Stimulated activated CD4-positive, alpha-beta T cell treated with anti-CD3 and anti-CD28 coated beads, Interleukin-2, amount 100 ng/mL, for 24 hours (primary cell): ENCODE results near the gene CCL2.

ENCODE experiments used
- DNase-seq, 2 donors: peaks; one replicate each; pipeline ENCODE4 v3.0.0-alpha.2; 2020

CCL2 gene

DNA sequence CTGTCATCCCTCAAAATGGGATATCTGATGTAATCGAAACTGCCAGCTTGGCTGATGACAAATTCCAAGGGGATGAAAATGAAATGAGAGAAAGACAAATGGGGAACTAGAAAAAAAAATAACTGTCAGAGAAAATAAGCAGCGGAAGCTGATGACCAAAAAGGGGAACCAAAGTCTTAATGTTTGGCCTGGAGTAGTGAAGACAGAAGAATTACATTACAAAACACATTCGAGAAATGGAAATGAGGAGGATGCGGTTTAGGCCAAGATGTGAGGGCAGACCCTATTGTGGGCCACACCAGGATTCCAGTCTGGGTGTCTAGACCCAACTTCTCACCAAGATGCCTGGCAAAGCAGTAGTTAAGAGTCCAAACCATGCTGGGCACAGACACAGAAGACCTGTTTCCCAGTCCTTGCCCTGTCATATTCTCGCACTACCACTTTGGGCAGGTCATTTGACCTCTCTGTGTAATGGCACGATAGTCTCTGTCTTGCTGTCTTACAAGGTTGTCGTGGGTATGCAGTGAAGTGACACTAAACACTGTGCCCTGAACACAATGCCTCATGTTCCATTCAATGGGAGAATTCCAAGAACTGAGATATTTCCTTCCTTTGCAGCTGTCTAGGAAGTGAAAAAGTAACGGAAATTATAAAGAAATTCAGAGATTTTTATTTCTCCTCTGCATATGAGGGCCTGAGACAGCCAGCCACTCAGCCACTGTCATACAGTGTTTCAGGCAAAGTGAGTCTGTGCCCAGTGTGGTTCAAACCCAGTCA, 12.3 kb upstream of the CCL2 start:
- no peak for DNase-seq

DNA sequence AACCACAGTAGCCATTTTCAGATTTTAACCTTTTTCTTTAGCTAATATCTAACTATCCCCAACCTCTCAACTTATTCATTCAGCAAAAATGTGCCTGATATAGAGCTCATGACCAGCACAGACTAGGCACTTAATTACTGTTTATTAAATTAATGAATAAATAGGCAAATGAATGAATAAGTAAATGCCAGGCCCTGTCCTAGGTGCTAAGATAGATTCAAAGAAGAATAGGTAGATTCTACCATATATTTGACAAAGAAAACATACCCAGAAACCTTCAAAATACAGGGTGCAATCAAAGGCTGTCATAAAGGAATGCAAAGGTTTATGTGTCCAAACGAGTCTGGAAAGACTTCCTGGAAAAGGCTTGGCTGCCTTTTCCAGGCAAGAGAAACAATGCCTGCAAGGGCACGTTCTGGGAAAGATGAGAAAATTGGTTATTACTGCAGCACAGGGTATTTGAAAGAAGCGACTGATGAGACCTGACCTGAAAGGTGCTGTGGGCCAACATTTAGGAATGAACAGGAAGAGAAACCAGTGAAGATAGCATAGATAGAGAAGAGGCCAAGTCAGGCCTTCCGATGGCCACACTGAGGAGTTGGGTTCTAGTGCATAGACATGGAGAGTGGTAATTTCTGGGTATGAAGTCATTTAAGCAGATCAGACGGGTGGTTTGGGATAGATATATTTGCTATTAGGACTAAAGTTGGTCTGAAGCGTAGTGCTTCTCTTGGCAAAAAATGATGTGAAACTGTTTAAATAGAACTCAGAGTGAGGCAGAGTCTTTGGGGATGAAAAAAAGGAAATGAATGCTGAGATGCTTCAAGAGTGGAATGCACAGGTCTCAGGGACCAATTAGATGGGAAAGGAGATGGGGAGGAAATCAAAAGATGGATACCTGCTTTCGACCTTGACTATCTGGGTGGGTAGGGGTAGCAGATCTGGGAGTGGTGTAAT, 11.4 kb upstream of the CCL2 start:
- no peak for DNase-seq

DNA sequence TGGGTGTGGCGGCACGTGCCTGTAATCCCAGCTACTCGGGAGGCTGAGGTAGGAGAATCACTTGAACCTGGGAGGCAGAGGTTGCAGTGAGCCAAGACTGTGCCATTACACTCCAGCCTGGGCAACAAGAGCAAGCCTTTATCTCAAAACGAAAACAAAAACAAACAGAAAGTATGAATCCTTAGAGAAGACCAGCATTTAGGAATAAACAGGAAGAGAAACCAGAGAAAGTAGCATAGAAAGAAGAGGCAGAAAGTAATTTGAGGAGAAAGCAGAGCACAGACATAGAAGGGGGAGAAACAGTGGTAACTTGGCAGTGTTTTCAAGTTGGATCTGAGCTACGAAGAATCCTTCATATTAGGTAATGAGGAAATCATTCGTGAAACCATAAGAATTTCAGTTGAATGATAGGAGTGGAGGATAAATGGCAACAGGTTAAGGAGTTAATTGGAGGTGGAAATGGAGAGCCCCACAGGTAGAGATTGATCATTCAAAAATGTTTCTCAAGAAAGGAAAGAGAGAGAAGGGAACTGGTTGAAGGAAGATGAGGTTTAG, 9.7 kb upstream of the CCL2 start:
- DNase-seq, result no peak

DNA sequence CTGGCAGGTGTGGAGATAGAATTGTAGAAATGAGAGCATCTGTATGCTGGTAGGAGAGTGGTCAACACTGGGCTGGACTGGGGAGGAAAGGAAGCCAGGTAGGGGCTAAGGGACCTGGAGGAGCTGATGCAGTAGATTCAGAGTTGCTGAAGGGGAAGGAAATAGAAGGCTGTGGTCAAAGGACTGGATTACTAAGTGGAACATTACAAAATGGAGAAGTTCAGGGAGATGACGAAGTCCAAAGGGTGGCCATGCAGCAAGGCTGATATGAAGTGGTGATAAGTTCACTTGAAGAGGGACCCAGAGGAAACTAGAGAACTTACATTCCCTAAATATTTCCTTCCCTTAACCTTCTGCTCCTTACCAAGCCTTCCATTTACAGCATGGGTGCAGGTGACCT, 8.6 kb upstream of the CCL2 start:
- DNase-seq, result no peak

DNA sequence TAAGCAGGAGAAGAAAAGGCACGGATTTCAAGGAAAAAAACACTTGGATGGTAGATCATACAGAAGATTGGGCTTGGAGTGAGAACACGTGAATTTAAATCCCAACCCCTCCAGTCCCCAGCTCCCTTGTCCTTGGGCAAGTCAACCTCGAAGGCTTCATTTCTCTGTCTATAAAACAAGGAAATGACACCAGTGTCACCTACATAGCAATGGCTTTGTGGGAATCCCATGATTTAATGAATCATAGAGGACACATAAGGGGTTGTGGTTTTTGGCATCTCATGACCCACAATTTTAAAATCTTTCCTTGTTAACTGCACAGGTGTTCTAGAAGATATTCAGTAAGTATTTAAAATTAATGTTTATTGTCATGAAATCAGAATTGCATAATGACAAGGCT, 8.2 kb upstream of the CCL2 start:
- DNase-seq, result no peak

DNA sequence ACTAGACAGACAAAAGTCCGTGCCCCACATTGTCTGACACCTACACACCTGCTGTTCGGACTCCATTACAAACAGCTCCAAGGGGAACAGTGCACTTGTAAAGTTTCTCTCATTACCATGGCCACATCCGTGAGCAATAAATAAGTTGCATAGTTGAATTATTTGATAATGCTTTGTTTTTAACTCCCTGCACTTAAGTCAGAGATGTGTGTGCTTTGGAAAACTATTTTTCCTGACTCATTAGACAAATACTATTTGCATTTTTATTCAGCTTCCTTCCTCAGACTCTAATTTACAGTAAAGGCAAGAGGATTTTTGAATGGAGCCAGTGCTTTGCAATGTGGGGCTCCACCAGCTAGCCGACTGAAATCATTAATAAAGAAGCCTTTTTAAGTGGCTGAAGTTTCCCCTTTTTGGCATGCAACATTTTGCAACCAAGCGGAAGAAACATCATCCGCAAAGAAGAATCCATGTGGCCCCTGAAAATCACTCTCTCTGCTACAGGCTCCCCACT, 6.5 kb upstream of the CCL2 start:
- no peak for DNase-seq

DNA sequence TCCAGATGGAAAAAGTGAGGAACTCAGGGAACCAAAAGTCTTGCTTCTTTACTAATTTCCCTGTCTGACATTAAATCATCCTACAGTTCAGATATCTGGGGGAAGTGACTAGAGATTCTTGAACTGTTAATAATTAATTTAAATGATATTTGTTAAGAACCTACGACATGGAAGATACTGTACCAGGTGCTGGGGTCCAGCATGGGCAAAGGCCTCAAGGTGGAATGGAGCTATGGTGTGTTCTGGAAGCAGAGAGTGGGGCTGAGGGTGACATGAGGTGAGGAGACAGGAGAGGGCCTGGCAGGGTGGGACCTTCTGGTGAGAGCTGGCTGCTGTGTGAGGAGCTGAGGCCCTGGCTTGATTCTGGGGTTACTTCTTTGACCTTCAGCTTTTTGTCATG, 6.0 kb upstream of the CCL2 start:
- DNase-seq, result no peak

DNA sequence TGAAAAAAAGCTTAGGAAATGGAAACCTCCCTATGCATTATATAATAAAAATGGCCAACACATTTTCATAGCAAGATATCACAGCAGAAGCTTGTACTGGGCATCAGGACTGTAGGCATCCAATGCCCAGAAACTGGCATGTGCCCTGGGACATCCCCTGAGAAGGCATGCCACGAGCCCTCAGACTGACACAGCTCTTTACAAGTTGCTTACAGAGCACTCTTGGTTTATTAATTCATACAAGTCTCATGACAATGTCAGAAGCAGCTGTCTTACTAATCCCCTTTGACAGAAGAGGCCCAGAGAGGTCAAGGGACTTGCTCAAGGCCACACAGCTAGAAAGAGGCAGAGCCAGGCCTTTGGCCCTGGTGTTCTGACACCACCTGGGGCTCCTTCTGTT, 5.6 kb upstream of the CCL2 start:
- DNase-seq, result no peak

DNA sequence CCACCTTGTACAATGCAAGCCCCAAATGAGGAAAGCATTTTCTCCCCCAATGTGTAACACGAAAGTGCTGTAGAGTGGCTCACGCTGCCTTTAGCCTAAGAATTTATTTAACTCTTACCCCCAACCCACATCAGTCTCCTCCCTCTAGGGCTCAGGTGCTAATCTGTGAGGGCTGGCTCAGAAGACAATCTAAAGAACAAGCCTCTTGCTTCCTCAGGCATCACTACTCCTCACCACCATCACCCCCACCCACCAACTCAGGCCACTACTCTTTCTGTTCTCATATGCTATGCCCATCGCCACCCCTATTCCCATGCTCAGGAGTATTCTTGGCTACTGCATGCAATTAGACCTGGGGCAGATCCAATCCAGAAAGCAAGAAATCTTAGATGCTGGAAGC, 3.9 kb upstream of the CCL2 start:
- DNase-seq, result no peak

DNA sequence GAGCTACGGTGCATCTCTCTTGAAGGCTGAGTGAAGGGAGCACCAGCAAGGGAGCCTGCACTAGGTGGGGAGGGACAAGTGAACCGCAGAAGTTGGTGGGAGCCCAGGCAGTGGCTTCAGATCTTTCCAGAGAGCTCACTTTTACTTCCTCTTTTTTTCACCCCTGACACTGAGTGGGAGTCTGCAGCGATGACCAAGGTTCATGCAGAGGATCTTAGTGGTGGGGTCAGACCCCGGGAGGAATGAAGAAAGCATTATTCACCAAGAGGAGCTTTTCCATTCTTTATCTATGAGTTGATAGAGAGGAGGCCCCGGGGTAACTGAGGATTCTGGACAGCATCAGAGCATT, 3.0 kb upstream of the CCL2 start:
- no peak for DNase-seq

DNA sequence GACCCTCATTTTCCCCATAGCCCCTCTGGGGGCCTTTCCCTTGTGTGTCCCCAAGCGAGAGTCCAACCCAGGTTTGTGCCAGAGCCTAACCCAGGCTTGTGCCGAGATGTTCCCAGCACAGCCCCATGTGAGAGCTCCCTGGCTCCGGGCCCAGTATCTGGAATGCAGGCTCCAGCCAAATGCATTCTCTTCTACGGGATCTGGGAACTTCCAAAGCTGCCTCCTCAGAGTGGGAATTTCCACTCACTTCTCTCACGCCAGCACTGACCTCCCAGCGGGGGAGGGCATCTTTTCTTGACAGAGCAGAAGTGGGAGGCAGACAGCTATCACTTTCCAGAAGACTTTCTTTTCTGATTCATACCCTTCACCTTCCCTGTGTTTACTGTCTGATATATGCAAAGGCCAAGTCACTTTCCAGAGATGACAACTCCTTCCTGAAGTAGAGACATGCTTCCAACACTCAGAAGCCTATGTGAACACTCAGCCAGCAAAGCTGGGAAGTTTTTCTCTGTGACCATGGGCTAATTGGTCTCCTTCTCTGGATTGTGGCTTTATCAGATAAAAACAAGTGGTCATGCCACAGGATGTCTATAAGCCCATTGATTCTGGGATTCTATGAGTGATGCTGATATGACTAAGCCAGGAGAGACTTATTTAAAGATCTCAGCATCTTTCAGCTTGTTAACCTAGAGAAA, 2.5 kb upstream of the CCL2 start:
- DNase-seq, result no peak

DNA sequence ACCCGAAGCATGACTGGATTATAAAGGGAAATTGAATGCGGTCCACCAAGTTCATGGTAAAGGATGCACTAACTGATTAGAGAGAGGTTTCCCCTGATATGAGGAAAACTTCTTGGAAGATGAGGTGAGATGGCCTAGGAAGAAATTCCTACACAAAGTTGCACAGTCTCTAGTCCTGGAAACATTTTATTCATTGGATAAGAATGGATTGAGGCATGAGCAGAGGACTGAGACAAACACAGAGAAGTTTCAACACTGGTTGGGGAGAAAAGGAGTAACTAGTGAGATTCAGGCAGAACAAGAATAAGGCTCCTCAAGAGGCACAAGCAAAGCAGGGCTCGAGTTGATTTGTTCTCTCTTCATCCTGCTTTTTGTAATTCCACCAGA, 2.0 kb upstream of the CCL2 start:
- no peak for DNase-seq

DNA sequence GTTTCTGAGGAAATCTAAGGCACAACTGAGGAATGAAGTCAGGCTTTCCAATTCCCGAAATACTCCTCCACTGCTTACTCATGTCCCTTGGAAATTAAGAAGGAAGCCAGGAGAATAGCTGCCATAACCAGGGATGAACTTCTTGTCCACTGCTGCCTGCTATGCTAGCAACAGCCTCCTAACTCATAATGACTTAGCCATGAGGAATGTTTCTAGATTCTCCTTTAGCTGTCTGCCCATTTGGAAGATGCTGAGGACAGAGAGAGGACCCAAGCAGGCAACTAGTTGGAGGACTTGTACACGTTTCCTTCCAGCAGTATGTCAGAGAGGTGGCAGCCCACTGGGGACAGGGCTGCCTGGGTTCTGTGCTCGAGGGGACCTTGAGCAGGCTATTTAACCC, 939 bp upstream of the CCL2 start:
- no peak for DNase-seq

DNA sequence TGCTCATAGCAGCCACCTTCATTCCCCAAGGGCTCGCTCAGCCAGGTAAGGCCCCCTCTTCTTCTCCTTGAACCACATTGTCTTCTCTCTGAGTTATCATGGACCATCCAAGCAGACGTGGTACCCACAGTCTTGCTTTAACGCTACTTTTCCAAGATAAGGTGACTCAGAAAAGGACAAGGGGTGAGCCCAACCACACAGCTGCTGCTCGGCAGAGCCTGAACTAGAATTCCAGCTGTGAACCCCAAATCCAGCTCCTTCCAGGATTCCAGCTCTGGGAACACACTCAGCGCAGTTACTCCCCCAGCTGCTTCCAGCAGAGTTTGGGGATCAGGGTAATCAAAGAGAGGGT, 272 bp downstream of the CCL2 start:
- DNase-seq, result no peak

DNA sequence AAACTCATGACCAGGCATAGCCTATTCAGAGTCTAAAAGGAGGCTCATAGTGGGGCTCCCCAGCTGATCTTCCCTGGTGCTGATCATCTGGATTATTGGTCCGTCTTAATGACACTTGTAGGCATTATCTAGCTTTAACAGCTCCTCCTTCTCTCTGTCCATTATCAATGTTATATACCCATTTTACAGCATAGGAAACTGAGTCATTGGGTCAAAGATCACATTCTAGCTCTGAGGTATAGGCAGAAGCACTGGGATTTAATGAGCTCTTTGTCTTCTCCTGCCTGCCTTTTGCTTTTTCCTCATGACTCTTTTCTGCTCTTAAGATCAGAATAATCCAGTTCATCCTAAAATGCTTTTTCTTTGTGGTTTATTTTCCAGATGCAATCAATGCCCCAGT, 756 bp downstream of the CCL2 start:
- no peak for DNase-seq

DNA sequence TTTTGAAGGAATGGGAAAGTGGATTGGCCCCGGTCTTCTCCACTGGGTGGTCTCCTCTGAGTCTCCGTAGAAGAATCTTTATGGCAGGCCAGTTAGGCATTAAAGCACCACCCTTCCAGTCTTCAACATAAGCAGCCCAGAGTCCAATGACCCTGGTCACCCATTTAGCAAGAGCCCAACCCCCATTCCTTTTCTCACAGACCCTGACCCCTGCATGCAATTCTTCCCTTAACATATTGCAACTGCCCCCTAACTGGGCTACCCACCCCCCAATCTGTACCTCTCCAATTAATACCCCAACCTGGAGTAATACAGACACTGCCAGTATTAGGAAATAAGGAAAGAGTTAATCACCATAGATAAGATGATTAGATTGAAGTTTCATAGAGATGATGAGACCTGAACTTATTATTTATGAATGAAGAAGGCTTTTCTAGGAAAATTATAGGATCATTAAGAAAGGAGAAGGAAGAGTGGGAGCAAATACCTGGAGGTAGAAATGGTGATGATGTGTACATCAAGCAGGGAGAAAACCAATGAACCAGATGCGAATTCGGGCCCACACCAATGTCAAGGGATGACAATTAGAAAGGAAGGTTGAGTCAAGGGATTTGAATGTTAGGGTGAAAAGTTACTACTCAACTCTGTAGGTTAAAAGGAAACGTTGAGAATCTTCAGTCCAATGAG, 2.4 kb downstream of the CCL2 start:
- no peak for DNase-seq

DNA sequence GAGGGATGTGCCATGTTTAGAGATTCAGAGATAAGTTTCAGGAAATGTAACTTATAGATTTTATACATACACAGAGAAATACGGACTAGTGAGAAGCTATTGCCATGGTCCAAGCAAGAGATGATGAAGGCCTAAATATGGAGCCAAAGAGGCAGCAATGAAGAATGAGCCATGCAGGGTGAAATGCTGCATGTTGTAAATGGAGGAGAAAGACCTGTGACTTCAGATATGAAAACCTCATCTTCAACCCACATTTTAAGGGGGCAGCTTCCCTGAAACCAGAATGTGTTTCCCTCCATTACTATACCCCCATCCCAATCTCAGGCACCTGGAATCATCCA, 2.9 kb downstream of the CCL2 start:
- no peak for DNase-seq

DNA sequence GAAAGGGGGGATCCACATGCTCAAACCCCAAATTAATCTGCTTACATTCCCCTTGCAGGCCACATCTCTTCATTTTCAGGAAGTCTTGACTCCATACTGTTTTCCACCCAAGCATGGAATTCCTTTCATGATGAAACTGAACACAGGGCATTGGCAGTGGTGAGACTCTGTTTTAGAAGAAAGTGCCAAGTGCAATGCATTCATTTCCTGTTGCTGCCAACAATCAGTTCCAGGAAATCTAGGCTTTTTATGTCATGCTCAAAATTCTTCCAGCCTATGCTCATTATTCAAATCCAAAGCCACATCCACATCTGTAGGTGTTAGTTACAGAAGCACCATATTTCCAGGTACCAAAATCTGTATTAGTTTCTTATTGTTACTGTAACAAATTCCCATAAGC, 4.1 kb downstream of the CCL2 start:
- no peak for DNase-seq

DNA sequence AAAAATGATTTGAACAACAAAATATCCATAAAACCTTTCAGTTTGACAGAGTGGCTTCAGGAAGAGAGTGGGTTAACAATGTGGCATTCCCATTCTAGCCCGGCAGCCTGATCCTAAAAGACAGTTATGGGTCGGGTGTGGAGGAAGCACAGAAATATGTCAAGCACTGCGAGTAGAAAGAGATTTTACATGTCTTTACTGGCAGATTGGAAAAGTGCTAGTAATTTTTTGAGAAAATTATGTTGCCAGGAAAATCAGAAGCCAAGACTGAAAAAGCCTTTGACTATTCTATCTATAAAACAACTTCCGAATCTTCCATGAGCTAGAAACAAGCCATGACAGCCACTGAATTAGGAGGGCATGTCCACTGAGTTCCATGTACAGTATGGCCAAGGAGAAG, 5.8 kb downstream of the CCL2 start:
- DNase-seq, result no peak

DNA sequence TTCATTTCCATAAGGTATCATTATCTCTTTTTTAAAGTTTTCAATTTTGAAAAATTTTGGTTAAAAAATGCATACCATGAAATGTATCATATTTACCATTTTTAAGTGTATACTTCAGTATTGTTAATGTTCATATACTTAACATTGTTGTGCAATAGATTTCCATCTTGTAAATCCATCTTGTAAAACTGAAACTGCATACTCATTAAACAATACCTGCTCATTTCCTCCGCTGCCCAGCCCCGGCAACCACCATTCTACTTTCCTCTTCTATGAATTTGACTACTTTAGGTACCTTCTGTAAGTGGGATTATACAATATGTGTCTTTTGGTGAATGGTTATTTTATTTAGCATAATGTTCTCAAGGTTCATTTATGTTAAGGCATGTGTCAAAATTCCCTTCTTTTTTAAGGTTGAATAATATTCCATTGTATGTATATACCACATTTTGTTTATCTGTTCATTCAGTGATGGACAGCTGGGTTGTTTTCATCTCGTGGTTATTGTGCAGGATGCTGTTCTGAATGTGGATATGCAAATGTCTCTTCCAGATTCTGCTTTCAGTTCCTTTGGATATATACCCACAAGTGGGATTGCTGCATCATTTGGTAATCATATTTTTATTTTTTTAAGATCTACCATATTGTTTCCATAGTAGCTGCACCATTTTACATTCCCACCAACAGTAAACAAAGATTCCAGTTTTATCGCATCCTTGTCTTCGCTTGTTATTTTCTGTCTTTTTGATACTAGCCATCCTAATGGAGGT, 6.7 kb downstream of the CCL2 start:
- peak in 1 of 2 donors; percentile 5 for DNase-seq

DNA sequence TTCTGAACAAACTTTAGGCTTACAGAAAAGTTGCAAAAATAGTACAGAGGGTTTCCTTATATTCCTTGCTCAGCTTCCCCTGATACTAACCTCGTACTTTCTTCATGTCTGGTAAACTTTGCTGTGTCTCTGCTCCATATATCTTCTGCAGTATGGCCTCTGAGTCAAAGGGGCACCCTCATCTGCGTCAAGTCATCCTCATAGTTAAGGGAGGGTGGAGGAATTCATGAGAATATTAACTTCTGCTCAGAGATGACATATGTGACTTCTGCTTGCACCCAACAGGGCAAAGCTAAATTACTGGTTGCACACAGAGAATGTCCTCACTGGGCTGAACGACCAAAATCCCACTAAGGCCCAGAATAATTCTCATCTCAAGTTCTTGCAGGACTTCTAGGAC, 10.6 kb downstream of the CCL2 start:
- no peak for DNase-seq

DNA sequence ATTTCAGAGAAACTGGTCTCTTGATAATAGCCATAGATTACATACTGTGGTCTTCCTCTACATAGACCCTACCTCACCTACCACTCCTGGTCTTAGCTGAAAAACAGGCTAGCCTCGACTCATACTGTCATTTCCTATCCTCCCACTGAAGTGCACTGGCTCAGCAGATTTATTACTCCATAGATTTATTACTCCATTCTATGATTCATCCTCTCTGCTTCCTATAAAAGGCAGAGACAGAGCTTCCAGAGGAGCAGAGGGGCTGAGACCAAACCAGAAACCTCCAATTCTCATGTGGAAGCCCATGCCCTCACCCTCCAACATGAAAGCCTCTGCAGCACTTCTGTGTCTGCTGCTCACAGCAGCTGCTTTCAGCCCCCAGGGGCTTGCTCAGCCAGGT, 14.9 kb downstream of the CCL2 start, which contains the start of gene CCL7:
Gene CCL7 (plus strand): TSS at position 253 of the 400 bp plus-strand sequence. CDS start 70 bp downstream, at position 323.
- no peak for DNase-seq
